Nephron progenitor cell (in vitro differentiated cells): ENCODE measurements around the gene EBF3.
A peak's percentile ranks its signal among the peaks of the same experiment; 100 is the strongest.

ENCODE experiments used
- DNase-seq: peaks from one replicate; pipeline ENCODE4 v3.0.0; 2021
- H3K27ac Mint-ChIP-seq: 2 replicates; pipeline ENCODE4 v1.8.0; 2021; ENCODE audit warnings: mild to moderate bottlenecking, moderate library complexity, mixed read lengths
- H3K27me3 Mint-ChIP-seq: 2 replicates; pipeline ENCODE4 v1.8.0; 2021; ENCODE audit warnings: mild to moderate bottlenecking, low read depth, mixed read lengths; ENCODE audit not compliant: poor library complexity
- H3K36me3 Mint-ChIP-seq: 2 replicates; pipeline ENCODE4 v1.8.0; 2021; ENCODE audit warnings: low read depth, mixed read lengths
- H3K4me1 Mint-ChIP-seq: 2 replicates; pipeline ENCODE4 v1.8.0; 2021; ENCODE audit warnings: mixed read lengths
- H3K4me3 Mint-ChIP-seq: 2 replicates; pipeline ENCODE4 v1.8.0; 2021; ENCODE audit warnings: mild to moderate bottlenecking, moderate library complexity, mixed read lengths
- H3K9me3 Mint-ChIP-seq: 2 replicates; pipeline ENCODE4 v1.8.0; 2021; ENCODE audit warnings: mild to moderate bottlenecking, moderate library complexity, mixed read lengths
- CTCF ChIP-seq: fragments of 200-600 bp; sonication (generic); IDR thresholded peaks from 2 replicates; pipeline ENCODE4 v1.5.0; 2021; ENCODE audit warnings: antibody characterized with exemption

Gene EBF3

GRCh38 chr10:129838794-129839193 lies 125.3 kb downstream of the EBF3 start:
- H3K4me1 Mint-ChIP-seq, result peaks cover 27% of the 10 kb centered on the region
- no peak for TF ChIP-seq CTCF

GRCh38 chr10:129837909-129838582 lies 126.0 kb downstream of the EBF3 start:
- DNase-seq, result no peak
- H3K27me3 Mint-ChIP-seq, result peaks cover 3% of the 10 kb centered on the region
- peak overlapping the region; percentile 48 for H3K27ac Mint-ChIP-seq
- no peak overlapping the region for H3K4me3 Mint-ChIP-seq
- TF ChIP-seq CTCF, result no peak
- H3K9me3 Mint-ChIP-seq, result no peaks in the 10 kb centered on the region
- peaks cover 35% of the 10 kb centered on the region for H3K4me1 Mint-ChIP-seq
- H3K36me3 Mint-ChIP-seq, result peaks cover 69% of the 10 kb centered on the region

More at GRCh38 chr10:129838794-129839193, 125.3 kb downstream of the EBF3 start:
- no peak for DNase-seq
- Mint-ChIP-seq H3K4me3 (no peak overlapping the region), H3K27ac (peak overlapping the region; percentile 48), H3K9me3 (no peaks in the 10 kb centered on the region), H3K27me3 (peaks cover 3% of the 10 kb centered on the region), H3K36me3 (peaks cover 77% of the 10 kb centered on the region)

GRCh38 chr10:129836253-129836652 lies 127.8 kb downstream of the EBF3 start:
- Mint-ChIP-seq H3K27ac (no peak overlapping the region), H3K36me3 (peaks cover 53% of the 10 kb centered on the region), H3K27me3 (peaks cover 3% of the 10 kb centered on the region), H3K4me1 (peaks cover 35% of the 10 kb centered on the region), H3K9me3 (no peaks in the 10 kb centered on the region), H3K4me3 (no peak overlapping the region)
- TF ChIP-seq CTCF, result no peak
- no peak for DNase-seq

DNA sequence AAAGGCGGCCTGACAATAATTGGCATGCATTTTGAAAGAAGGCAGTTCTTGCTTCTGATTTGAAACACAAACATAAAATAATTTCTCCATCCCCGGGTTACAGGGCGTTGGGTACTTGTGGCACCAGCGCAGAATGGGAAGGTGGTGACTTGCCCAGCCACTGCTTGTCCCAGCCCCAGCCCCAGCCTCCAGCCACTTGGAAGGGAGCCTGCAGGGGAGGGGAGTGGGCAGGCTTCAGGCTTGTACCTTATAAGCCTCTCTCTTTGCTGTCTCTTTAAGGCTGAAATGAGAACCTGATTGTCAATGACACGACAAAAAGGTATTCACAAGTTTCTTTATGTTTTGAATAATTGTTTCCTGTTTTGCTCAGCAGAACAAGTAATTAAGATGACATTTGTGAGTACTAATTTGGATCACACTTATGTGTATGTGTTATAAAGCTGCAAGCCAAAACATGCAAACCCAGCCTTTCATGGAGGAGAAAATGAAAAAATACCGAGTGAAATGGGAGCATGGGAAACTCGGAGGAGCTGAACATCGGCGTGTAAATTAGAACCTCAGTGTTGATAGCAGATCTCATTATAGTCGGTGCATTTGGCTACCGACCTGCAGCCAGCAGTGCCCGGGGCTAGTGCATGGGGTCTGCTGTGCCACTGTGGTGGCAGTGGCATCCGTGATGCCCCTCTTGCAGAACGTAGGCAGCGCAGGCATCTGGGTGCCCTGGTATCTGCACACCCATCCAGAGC lies 129.9 kb downstream of the EBF3 start:
- Mint-ChIP-seq H3K36me3 (peaks cover 32% of the 10 kb centered on the region), H3K27ac (no peak overlapping the region), H3K4me1 (peaks cover 39% of the 10 kb centered on the region), H3K4me3 (no peak overlapping the region), H3K9me3 (no peaks in the 10 kb centered on the region), H3K27me3 (peaks cover 3% of the 10 kb centered on the region)
- no peak for TF ChIP-seq CTCF
- DNase-seq, result no peak

DNA sequence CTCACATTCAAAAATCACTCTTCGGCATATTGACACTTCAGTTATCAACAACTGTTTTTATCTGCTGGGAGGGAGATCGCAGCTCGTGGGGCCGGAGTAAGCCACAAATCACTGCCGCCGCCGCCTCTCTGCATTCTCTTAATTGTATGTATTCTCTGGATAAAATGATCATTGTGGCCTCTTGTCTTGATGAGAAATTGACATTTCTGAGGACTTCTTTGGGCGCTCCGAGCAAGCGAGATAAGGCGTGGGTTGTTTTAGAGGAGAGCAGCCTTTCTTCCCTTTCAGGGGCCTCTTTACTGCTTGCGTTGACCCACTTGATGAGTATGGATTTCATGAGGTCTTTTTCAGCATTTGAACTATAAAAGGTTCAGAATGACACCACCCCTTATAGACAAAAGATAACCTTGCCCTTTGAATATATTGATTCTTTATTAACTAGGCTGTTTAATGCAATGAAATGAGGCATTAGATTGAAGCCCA lies 130.6 kb downstream of the EBF3 start:
- Mint-ChIP-seq H3K9me3 (no peaks in the 10 kb centered on the region), H3K27me3 (peaks cover 3% of the 10 kb centered on the region), H3K4me1 (peaks cover 39% of the 10 kb centered on the region), H3K27ac (no peak overlapping the region), H3K4me3 (no peak overlapping the region), H3K36me3 (peaks cover 25% of the 10 kb centered on the region)
- TF ChIP-seq CTCF, result no peak
- DNase-seq, result no peak
